Activated CD8-positive, alpha-beta memory T cell treated with anti-CD3 and anti-CD28 coated beads, Interleukin-2, amount 50 U/mL, for 1 hour (primary cell): Measurements from ENCODE around the gene FBXL14.
"Not testable (repeated sequence)": the region's sequence is repeated elsewhere in the genome, so short reads cannot be mapped to it uniquely, and the experiment has no call there.

Experiments
- DNase-seq: peaks from one replicate; pipeline ENCODE4 v3.0.0-alpha.2; 2020; ENCODE audit errors: extremely low read depth

The FBXL14 gene

DNA sequence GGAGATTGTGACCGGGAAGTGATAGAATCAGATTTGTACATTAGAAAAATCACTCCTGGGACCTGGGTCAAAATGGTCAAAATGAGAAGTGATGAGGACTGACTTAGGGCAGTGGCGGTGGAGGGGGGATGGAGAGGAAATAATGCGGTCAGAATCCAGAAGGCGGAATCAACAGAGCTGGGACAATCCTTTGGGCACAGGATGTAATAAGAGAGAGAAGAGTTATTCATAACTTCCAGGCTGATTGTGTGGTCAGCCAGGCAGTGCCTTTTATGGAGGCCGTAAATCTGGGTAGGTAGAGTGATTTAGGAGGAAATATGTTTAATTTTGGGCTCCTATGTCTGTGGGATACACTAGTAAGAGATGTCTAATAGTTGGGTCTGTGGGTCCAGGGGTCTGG is 21.6 kb downstream of the FBXL14 start:
- DNase-seq, result no peak

DNA sequence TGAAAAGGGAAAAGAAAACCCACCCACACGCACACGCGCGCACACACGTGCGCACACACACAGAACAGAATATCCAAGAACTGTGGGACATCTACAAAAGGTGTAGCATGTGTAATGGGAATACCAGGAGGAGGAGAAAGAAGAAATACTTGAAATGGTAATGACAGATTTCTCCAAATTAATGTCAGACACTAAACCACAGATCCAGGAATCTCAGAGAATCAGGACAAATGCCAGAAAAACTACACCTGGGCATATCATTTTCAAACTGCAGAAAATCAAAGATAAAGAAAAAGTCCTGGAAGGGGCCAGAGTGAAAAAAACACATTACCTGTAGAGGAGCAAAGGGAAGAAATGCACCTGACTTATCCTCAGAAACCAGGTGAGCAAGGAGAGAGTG is 26.5 kb downstream of the FBXL14 start:
- no peak for DNase-seq

DNA sequence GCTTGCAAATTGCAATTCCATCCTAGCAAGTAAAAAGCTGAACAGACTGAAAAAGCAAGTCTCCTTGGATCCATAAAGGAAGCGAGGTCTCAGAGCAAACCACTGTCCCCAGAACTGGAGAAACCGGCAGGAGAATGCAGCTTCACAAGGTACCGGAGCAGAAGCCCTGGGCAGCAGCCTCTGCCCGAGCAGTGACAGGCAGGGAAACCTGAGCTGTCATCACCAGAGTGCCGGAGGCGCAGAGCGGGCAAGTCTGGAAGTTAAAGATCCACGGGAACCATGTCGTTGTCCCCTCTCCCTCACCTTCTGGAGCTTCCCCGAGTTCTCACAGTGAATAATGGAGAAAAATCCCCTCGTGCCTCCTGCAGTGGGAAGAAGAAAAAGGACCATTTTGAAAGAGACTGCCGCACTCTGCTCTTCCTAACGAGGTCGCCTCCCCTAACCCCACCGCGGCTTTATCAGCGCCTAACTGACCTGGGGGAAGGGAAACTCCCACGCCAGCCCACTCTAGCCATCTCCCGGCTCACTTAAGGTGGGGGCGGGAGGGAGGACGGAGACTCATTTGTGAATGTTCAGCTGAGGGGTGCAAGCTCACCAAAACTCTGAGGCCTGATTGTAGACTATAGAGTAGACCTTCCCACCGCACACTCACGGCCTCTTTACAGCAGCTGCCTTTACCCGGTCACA is 27.8 kb downstream of the FBXL14 start:
- DNase-seq, result no peak

DNA sequence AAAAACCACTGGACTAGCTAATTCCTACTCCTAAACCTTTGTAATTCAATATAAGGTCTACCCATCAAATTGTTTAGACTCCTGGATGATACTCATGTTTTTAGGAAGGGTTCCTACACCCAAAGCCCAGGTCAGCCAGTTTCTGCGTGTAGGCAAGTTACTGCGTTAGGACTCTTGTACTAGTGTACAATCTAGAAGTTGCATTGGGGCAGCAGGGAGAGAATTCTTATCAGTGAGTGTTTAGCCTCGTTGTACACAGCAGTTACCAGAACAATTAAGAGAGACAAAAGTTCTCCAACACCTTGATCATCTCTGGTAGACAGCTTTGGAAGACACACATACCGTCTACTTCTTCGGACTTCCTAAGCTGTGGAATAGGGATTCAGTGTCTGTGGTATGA is 29.2 kb downstream of the FBXL14 start:
- no peak for DNase-seq

DNA sequence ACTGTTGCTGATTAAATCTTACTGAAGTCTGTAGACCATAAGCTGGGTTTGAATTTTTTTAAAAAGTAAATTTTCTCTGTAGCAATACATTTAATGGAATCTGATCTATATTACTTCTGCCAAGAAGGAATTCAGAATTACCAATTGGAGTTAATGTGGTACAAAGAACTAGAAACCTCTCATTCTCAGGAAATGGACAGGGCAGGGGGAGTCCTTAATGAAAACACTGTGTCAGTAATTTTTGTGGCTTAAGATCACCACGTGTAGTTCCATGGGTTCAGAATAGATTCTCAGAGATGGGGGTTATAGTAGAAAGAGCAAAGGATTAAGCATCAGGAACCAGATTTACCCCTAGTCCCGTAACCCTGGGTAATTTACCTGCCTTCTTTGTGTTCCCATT is 30.3 kb downstream of the FBXL14 start:
- DNase-seq, result no peak

DNA sequence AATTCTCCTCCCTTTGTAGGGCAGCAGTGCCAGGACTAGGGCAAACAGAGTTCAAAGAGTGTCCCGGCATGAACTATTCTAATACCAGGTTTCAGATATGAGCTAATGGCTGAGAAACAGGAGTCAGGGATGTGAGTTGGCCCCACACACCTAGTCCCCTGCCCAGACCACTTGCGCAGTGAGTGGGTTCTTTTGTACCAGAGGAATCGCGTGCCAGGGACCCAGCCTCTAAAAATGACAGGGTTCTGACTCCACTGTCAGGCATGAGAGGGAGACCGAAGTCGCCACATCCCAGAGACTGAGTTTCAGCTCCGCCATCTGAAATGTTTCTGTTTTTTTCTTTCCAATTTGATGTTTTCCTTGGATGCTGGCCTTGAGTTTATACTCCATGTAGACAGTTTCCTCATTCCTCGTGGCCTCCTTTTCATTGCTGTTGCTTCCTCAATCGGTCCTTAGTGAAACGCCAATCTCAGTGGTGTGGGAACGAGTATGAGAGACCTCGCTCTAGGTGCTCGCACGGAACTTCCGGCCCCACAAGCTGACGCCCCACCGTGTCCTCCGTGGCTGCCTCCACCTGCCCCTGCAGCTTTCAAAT is 31.5 kb downstream of the FBXL14 start:
- DNase-seq, result no peak

DNA sequence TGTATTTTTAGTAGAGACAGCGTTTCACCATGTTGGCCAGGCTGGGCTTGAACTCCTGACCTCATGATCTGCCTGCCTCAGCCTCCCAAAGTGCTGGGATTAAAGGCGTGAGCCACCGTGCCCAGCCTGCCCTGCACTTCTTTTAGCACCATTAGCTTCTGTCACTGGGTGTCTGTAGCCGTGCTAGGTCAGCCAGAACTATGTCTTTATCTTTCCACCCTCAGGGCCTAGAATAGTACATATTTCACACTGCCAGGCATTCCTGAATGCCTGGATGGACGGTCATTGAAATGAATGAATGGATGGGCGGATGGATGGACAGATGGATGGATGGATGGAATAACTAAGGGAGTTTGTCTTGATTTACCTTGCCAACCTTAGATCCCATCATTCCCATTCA is 33.7 kb downstream of the FBXL14 start:
- no peak for DNase-seq

DNA sequence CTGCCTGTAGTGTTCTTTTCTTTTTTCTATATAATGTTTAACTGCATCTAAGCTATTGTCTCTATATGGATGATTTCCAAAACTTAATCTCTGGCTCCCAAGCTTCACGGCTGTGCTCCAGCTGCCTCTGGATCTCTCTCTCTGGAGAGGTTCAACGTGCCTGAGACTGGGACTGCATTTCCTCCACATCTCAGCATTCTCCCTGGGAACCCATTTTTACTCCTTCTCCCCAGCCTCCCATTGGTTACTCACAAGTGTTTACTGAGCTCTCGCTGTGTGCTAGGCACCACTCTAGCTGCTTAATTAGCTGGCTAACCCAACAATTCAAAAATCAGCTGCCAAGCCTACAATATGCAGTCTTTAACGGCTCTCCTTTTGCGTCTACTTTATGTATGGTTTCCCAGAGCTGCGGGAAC is 34.7 kb downstream of the FBXL14 start:
- no peak for DNase-seq

DNA sequence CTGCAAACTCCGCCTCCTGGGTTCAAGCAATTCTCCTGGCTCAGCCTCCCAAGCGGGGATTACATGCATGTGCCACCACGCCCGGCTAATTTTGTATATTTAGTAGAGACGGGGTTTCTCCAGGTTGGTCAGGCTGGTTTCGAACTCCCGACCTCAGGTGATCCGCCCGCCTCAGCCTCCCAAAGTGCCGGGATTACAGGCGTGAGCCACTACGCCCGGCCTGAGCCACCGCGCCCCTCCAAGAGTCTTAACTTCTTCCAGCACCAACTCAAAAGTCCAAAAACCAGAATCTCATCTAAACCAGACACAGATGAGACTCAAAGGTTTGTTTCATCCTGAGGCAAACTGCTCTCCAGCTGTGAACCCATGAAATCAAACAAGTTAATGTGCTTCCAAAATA is 36.3 kb downstream of the FBXL14 start:
- DNase-seq, result not testable (repeated sequence)

DNA sequence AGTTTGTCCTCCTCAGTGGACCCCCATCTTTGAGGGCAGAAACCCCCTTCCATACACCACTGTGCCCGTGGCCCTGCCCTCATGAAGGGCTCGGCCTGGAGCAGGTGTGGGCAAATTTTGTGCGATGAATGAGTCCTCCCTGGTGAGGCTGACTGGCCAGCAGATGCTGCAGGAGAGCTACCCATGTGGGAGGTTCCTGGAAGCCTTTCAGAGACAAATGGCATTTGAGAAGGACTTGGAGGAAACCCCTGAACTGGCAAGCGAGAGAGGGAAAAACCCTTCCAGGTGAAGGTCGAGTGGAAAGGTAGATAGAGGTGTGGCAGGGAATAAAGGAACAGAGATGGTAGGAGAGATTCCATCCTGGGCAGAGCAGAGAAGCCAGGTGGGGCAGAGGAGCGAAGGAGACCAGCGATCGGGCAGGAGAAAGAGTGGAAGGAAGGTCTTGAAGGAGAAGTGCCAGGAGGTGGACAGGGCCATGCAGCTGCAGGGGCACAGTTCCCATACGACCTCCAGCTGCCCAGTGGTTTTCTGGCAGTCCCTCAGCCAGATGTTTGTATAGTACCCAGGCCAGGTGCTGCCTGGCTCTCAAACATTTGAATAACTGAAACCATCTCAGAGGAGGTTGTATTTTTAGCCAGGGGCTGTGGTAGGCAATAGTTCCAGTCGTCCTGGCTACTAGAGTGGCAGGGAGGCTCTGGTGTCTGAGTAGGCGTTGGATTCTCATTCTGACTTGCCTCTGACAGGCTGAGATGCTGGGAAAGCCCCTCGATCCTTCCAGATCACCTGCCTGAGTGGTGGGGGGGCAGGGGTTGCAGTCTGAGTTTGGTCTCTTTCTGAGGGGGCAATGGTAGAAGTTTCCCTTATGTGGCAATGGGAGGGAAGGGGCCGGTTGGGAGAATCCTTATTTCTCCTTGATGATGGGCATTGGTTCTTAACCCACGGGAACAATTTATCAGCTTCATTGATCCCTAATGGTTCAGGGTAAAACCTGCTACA is 40.1 kb downstream of the FBXL14 start:
- no peak for DNase-seq

DNA sequence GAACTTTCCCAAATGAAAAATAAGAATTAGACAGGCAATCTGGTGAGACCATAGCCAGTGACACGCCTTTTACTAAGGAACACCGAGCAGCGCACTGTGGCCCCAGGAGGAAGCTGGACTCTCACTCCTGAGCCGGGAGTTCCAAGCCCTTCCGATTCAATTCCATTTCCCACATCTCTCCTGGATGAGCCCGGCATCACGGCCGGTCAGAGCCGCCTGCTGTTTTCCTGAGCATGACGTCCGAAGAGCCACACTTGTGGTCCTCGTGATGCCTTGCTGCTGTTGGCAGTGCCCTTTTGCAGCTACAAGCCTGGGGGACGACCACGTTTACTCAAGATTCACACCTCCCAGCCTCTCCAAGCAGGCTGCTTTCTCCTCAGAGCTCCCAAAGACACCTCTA is 40.8 kb downstream of the FBXL14 start:
- no peak for DNase-seq

DNA sequence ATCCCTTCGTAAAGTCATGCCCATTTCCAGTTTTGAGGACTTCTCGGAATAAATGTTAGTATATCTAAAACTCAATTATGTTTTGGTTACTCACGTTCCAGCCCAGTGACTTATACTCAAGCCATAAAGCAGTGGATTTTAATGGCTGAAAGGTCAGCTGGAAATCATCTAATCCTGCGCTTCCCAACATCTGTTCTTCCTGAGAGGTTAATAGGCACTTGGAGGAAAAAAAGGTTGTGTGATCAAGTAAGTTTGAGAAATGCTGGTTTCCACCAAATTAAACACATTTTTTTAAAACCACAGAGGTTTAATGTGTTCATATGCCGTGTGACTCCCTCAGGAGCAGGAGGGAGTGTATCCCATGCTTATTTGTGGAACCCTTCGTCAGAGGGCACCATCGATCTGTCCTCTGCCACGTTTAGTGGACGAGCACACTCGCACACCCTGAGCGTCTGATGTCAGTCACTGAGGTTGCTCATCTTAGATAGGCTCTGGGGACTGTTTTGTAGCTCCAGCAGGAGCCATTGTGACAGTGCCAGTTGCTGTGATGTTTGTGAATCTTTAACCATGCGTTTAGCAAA is 41.4 kb downstream of the FBXL14 start:
- DNase-seq, result no peak

DNA sequence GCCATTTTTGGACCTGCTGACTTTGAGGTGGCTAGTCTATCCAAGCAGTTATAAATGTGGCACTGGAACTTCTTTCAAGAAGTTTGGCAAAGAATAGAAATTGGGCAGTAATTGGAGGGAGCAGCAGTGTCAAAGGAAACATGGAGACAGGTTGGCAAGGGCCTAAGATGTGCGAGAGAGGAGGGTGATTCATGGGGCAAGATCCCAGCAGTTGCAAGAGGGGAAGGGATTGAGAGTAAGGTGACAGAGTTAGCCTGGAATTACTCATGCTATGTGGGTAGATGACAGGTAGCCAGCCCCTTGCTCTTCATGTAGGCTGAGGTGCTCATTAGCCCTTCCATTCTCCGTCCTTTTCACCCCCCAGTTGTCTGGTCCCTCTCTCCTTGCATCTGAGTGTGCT is 42.2 kb downstream of the FBXL14 start:
- no peak for DNase-seq

DNA sequence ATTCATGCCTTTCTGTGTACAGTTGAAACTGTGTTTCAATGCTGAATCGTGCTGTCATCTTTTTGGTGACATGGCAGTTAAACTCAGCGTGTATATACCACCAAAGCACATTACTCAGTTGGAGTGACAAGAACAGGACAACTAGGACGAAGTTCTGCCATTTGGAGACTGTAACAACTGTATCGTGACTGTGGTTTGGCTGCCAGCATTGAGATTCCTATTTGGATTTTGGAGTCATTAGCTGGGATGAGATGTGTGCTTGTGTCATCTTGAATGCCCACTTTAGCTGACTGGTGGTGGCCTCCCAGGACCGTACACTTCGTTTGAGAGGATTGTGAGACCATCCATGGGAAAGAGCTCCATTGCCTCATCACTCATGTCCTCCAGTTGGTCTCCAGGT is 42.9 kb downstream of the FBXL14 start:
- no peak for DNase-seq

DNA sequence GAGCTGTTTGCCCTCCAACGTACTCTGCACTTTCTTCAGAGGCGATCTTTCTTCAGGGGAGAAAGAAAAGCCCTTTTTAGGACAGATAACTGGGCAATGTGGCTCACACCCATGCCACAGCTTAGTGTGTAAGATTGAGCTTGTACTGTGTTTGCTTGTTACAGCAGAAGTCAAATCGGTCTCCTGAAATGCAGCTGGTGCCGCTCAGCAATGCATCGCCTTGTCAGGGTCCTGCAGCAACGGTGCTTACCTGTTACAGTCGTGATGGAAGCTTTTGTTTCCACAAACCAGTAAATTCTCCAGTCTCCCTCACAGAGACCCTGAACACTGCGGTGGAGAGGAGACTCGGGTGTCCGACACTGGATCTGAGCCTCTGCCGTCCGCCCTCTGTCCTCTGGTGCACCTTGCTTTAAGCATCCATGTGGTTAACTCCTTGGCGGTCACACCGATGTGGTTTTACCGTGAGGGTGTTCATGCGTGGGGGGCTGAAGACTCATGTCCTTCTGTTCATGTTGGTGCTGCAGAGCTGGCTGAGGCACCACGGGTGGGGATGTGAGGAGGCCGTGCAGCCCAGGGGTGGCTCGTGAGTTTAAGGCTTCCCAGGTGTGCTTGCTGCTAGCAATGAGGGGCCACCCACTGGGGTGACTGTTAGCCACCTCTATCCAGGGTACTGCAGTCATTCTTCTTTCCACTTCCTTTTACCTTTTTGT is 47.3 kb downstream of the FBXL14 start:
- no peak for DNase-seq

DNA sequence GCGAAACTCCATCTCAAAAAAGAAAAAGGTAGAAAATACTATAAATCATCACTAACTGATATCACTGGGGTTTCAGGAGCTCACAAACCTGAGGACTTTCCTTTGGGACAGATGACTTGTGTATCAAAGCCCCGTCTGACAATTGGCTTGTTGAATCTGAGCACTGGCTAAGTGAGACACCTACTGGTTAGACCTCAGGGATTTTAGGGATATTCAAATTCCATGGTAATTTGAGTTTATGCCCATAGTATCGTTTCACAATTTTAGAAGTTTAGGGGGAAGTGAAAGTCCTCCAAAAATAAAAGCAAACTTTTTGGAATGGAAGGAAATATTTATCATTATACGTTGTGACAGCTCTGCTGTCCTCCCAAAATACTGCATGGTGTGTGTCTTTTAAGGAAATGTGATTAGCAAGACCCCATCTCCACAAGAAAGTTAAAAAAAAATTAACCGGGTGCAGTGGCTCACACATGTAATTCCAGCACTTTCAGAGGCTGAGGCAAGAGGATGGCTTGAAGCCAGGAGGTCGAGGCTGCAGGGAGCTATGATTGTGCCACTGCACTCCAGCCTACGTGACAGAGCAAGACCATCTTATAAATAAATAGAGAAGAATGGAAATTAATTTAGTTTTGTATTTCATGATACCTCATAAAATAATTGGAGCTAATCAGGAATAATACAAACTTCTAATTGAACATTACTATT is 49.2 kb downstream of the FBXL14 start:
- no peak for DNase-seq

DNA sequence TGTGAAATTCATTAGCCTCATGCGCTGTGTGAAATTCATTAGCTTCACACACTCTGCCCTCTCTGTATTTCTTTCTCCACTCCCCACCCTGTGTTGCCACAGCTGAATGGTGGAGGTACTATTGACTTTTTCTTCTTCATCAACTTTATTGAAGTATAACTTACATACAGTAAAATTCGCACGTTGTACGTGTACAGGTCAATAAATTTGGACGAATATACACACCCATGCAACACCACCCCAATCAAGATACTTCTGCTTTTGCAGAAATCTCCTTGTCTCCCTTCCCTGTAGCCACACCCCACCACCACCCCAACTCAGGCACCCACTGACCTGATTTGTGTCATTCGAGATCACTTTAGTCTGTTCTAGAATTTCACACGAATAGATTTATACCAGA is 51.8 kb downstream of the FBXL14 start:
- no peak for DNase-seq

DNA sequence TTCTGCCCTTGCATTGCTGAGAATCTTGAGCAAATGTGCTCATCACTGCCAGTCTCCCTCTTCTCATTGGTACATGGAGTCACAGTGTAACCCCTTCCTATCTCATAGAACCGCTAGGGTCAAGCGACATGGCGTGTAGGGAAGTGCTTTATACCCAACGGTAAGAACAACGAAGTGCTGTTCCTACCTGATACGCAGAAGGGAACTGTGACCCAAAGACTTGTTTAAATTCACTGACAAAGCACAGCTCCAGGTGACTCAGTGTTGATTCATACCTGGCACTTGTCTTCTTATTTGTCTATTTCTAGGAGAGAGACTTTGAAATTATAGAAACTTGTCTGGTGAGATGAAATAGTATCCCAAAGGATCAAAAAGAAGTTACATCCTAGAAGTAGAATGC is 53.7 kb downstream of the FBXL14 start:
- no peak for DNase-seq

DNA sequence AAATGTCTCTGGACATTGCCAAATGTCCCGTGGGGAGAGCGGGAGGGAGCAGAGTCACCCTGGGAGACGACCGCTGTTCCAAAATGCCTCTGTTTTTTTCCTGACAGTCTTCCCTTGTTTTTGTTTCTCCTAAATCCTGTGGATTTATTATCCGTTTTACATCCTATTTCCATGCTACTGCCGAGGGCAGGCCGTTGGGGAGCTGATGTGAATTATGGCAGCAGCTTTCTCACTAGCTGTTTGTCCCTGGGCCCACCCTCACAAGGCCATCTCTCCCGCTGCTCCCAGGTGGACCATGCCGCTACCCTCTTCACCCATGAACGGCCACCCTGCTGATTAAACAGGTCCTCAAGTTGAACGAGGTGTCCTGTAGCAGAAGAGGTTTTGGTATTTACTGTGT is 55.2 kb downstream of the FBXL14 start:
- no peak for DNase-seq

DNA sequence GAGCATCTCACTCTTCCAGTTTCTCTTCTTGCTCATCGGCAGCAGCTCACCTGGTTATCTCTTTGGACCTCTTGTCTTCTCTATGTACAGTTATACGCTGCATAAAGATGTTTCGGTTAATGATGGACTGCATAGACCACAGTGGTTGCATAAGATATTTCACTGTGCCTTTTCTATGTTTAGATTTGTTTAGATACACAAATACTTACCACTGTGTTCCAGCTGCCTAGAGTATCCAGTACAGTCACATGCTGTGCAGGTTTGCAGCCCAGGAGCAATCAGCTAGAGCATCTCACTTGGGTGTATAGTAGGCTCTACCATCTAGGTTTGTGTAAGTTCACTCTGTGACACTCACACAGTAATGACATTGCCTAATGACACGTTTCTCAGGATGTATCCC is 57.6 kb downstream of the FBXL14 start:
- DNase-seq, result no peak

DNA sequence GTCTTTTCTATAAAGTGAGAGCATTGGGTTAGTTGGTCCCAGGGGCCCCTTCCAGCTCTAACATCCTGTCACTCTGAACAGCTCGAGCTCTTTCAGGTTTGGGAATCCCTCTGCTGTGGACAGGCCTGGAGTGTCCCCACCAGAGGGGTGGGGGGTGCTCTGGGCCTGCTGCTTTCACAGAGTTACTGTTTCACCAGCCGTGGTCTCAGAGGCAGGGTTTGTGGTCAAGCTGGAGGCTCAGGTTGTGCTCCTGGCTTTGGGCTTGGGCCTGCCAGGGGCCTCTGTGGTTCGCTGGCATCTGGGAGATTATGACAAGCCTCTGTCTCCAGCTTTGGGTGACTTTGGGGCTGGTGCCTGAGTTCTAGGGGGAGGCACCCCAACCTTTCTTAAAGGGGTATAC is 59.6 kb downstream of the FBXL14 start:
- no peak for DNase-seq
